GM12874 (cell line): ENCODE measurements around the gene HDAC4.

Experiments used
- TF ChIP-seq, protein P1 (sequence below): IDR thresholded peaks from 2 replicates; pipeline ENCODE4 v1.5.1; 2011; ENCODE audit warnings: low read depth, mild to moderate bottlenecking, control low read depth, low read length, moderate library complexity; ENCODE audit not compliant: insufficient read depth

HDAC4 gene

DNA sequence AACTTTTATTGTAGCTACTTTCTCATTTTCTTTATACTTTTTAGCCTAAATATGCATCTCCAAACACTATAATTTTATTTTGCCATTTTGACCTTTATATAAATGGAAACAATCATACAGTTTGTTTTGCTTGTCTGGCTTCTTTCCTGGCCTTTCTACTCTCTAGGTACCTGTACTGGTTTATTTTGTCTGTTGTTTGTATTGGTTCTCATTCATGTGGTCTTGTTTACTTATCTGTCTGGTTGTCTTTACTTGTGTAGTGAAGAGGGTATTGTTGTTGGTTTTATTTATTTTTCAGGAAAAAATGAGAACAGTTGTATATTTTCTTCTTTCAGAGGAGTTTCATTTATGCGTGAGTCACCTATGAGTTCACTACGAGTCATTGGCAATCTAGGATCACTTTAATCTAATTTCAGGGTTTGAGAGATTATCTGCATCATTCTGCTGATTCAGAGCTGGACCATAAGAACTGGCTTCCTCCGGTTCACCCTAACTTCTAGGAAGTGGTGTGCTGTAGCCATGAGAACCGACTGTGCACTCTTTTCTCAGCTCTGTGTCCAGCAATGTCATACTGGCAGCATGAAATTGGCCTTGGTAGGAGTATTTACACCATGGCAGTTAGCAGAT is 33.1 kb upstream of the HDAC4 start:
- TF ChIP-seq, protein P1, sequence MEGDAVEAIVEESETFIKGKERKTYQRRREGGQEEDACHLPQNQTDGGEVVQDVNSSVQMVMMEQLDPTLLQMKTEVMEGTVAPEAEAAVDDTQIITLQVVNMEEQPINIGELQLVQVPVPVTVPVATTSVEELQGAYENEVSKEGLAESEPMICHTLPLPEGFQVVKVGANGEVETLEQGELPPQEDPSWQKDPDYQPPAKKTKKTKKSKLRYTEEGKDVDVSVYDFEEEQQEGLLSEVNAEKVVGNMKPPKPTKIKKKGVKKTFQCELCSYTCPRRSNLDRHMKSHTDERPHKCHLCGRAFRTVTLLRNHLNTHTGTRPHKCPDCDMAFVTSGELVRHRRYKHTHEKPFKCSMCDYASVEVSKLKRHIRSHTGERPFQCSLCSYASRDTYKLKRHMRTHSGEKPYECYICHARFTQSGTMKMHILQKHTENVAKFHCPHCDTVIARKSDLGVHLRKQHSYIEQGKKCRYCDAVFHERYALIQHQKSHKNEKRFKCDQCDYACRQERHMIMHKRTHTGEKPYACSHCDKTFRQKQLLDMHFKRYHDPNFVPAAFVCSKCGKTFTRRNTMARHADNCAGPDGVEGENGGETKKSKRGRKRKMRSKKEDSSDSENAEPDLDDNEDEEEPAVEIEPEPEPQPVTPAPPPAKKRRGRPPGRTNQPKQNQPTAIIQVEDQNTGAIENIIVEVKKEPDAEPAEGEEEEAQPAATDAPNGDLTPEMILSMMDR, result no peak

GRCh38 chr2:239432174-239432573 is 31.4 kb upstream of the HDAC4 start:
- TF ChIP-seq, protein P1, result no peak

DNA sequence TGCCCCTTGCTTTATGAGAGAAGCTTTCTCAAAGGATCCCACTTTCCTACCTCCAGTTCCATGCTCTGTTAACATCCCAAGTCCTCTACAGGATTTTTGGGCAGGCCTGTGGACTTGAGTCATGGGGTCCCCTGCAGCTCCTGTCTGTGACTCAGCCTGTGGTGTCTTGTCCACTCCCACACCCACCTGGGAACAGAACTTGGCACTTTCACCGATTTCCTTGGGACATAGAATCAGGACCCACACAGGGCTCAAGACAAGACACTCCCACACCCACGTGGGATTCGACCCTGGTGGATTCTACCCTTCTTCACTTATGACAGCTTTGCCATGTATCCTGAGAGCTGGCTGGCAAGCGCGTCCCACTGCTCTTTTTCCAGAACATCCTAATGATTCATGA is 30.7 kb upstream of the HDAC4 start:
- TF ChIP-seq, protein P1, result no peak

- TF ChIP-seq, protein P1, result no peak
These were observed 28.9 kb upstream of the HDAC4 start for GRCh38 chr2:239429473-239430350.

DNA sequence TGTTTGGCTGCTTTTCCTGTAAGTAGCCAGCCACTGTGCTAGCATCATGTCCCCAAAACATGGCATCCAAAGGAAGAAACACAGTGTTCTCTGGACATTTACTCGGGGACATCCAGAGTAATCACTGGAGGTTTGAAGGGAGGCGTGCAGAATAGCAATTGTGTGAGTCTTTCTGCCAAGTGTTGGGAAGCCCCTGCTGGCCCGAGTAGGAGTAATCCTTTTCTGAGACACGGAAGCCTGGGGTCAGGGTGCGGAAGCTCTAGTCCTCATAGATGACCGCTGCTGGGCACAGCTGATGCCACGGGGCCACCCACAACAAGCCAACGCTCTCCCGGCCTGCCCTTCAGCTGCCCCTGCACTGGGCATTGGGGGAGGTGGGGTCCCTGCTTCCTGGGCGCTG is 24.8 kb upstream of the HDAC4 start:
- TF ChIP-seq, protein P1, result no peak

- TF ChIP-seq, protein P1, result no peak
These were observed 23.7 kb upstream of the HDAC4 start for GRCh38 chr2:239424337-239425045.

DNA sequence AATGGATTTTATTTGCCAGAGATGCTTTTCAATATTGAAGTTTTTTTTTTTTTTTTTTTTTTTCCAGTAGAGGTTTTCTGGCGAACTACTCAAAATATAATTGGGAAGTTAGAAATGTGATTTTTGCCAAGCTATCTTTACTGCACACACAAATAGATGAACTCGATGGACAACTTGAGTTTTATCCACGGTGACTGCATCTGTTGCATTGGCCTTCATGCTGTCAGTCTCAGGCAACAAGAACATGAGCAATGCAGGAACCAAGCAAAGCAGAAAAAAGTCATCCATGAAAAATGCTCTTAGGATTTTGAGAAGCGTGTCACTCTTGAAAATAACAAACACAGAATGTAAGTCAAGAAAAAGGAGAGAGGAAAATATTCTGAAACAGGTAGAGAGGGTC is 22.7 kb upstream of the HDAC4 start:
- TF ChIP-seq, protein P1, result no peak
